HepG2 (cell line): ENCODE results near the gene SHISA6. TPM values are rescaled to one million over a fixed set of nuclear protein-coding genes. Genes with fewer than 3 reads are reported as not detected.

Experiments
- ATAC-seq: fragments of 200-7000 bp; cut with Tn5 transposase; 3 replicates; pipeline ENCODE4 v1.9.1; 2020; ENCODE audit warnings: mild to moderate bottlenecking, moderate library complexity
- BruUV-seq: library from RNA; stranded (reverse); fragments of 400-500 nt; replicated peaks from 2 replicates; lab custom pipeline; 2021; lab: Mats Ljungman, UMichigan
- CTCF ChIA-PET: fragments of 300-600 bp; formaldehyde crosslinking; extraction: SDS; loops from one replicate; lab custom pipeline; 2021; ENCODE audit warnings: low total read pairs, inconsistent platforms, low intra/inter-chr PET ratio; lab: Yijun Ruan, JAX
- POLR2A ChIA-PET: fragments of 350-600 bp; sonication (Branson Sonifier 250); formaldehyde crosslinking; loops from one replicate; lab custom pipeline; 2020; ENCODE audit warnings: antibody characterized with exemption, inconsistent platforms; lab: Yijun Ruan, JAX
- DNase-seq: peaks from one replicate; pipeline ENCODE4 v3.0.0-alpha.2; 2015; ENCODE audit warnings: low spot score
- FAIRE-seq: peaks from 3 replicates; lab custom pipeline; 2011; peaks lifted over from hg19 to GRCh38; lab: Jason Lieb, UNC
- H2AFZ ChIP-seq: one replicate; pipeline ENCODE4 v1.6.1; 2011; ENCODE audit warnings: low read length, inconsistent platforms
- H3K27ac ChIP-seq: fragments of 300-600 bp; 3 replicates; pipeline ENCODE4 v1.8.0; 2011; ENCODE audit warnings: mixed run types, mild to moderate bottlenecking, mixed read lengths, low read length, inconsistent platforms; ENCODE audit not compliant: insufficient read depth; ENCODE audit errors: extremely low read length
- H3K27me3 ChIP-seq, 2 experiments: fragments of 200-600 bp in 1 of 2; 2 replicates in 1 of 2; 3 replicates in 1 of 2; pipeline versions ENCODE4 v1.6.0 to v1.8.0; 2011; ENCODE audit warnings: low read length in 2 of 2, mild to moderate bottlenecking in 2 of 2, moderate library complexity in 2 of 2, inconsistent platforms in 1 of 2; ENCODE audit not compliant: insufficient read depth in 2 of 2, control insufficient read depth in 1 of 2
- H3K36me3 ChIP-seq, 2 experiments: fragments of 200-600 bp in 1 of 2; replicated peaks in 1 of 2; 2 replicates in 1 of 2; 3 replicates in 1 of 2; pipeline versions ENCODE4 v1.5.1 to v1.8.0; 2011; ENCODE audit warnings: low read length in 2 of 2, inconsistent platforms in 1 of 2; ENCODE audit not compliant: insufficient read depth in 2 of 2, control insufficient read depth in 1 of 2
- H3K4me1 ChIP-seq: 2 replicates; pipeline ENCODE4 v1.5.1; 2012; ENCODE audit warnings: low read length, inconsistent platforms; ENCODE audit not compliant: insufficient read depth
- H3K4me2 ChIP-seq: 2 replicates; pipeline ENCODE4 v1.6.0; 2011; ENCODE audit warnings: low read depth, low read length, inconsistent platforms
- H3K4me3 ChIP-seq, 3 experiments: fragments of 200-600 bp in 1 of 3; sonication (generic), shearing (Covaris generic) in 1 of 3; replicated peaks in 1 of 3; 2 replicates each; pipeline ENCODE4 v1.5.1; 2011 to 2016; ENCODE audit warnings: low read length in 3 of 3, inconsistent platforms in 2 of 3, low read depth in 2 of 3, mild to moderate bottlenecking in 2 of 3, control low read depth in 1 of 3, mixed read lengths in 1 of 3; ENCODE audit not compliant: insufficient read depth in 1 of 3
- H3K79me2 ChIP-seq: one replicate; pipeline ENCODE4 v1.6.1; 2011; ENCODE audit warnings: low read length, inconsistent platforms; ENCODE audit not compliant: insufficient read depth
- H3K9ac ChIP-seq: 2 replicates; pipeline ENCODE4 v1.6.0; 2011; ENCODE audit warnings: mild to moderate bottlenecking, low read depth, low read length, inconsistent platforms; ENCODE audit not compliant: insufficient read depth
- H3K9me3 ChIP-seq: 2 replicates; pipeline ENCODE4 v1.5.1; 2012; ENCODE audit warnings: mild to moderate bottlenecking, low read length
- H4K20me1 ChIP-seq: 2 replicates; pipeline ENCODE4 v1.6.0; 2011; ENCODE audit warnings: inconsistent platforms, mild to moderate bottlenecking, low read length, moderate library complexity; ENCODE audit not compliant: insufficient read depth
- BHLHE40 ChIP-seq: IDR thresholded peaks from 2 replicates; pipeline ENCODE4 v1.6.1; 2011; ENCODE audit warnings: low read length, improper control_type of control experiment
- CBX2 ChIP-seq, 2 experiments: fragments of 200-600 bp in 1 of 2; sonication (generic); formaldehyde crosslinking in 1 of 2; IDR thresholded peaks; 2 replicates each; pipeline versions ENCODE4 v1.7.0 to v1.8.1; 2018 to 2022; ENCODE audit warnings: low read depth in 2 of 2, low read length in 1 of 2, mild to moderate bottlenecking in 1 of 2, missing genetic modification reagents in 1 of 2
- EZH2 ChIP-seq: conservative IDR thresholded peaks from 2 replicates; pipeline ENCODE4 v1.6.1; 2012; ENCODE audit warnings: mild to moderate bottlenecking, low read depth, low read length, moderate library complexity
- LCORL ChIP-seq, 2 experiments: fragments of 450-650 bp in 1 of 2; sonication (generic) in 1 of 2; formaldehyde crosslinking in 1 of 2; IDR thresholded peaks; 2 replicates each; pipeline versions ENCODE4 v1.5.0 to v1.6.1; 2017 to 2020; ENCODE audit warnings: antibody characterized with exemption in 1 of 2, missing genetic modification reagents in 1 of 2
- ZNF7 ChIP-seq: IDR thresholded peaks from 2 replicates; pipeline ENCODE4 v1.6.1; 2016; ENCODE audit warnings: missing biosample characterization, missing genetic modification reagents
- WGBS: methylation state at CpG from one replicate; pipeline ENCODE4 v1.1.6; 2017; ENCODE audit warnings: low lambda C conversion rate; 5-methylcytosine and 5-hydroxymethylcytosine counted together
- in situ Hi-C: cut with HindIII; loops from 2 replicates; pipeline ENCODE4 v1.10.0; 2017; ENCODE audit warnings: low pct_unique_long_range_greater_than_20kb; ENCODE audit not compliant: extremely low pct_ligation_motif_present
- intact Hi-C: fragments of 100-400 bp; cut with micrococcal nuclease; formaldehyde crosslinking; loops from one replicate; pipeline ENCODE4 v1.10.0; 2022; ENCODE audit not compliant: unreplicated experiment
- polyA plus RNA-seq, 8 experiments: library from polyadenylated mRNA; depleted of rRNA in 3 of 8; stranded (reverse) in 7 of 8; unstranded in 1 of 8; fragments of >200 nt; fragmentation: Illumina TruSeq in 4 of 8; extraction: Trizol in 4 of 8; gene quantifications; 2 replicates each; pipeline versions ENCODE4 v1.2.1 to v1.2.3, GENCODE V29; 2011 to 2016; ENCODE audit warnings: low read depth in 4 of 8, missing spikeins in 1 of 8, mixed read lengths in 1 of 8; ENCODE audit not compliant: insufficient read depth in 1 of 8
- total RNA-seq, 5 experiments: library from RNA; depleted of rRNA; stranded (reverse); fragments of >200 nt; fragmentation: Illumina TruSeq; extraction: Trizol; gene quantifications; 2 replicates each; pipeline ENCODE4 v1.2.3, GENCODE V29; 2016; ENCODE audit warnings: low read depth in 1 of 5
- TF ChIP-seq, protein P1 (sequence below): sonication (generic); formaldehyde crosslinking; IDR thresholded peaks from 2 replicates; pipeline ENCODE4 v1.4.0; 2020; ENCODE audit warnings: mild to moderate bottlenecking, missing genetic modification reagents
- TF ChIP-seq, protein P2 (sequence below): sonication (generic); formaldehyde crosslinking; IDR thresholded peaks from 2 replicates; pipeline ENCODE4 v1.5.1; 2020; ENCODE audit warnings: mild to moderate bottlenecking, missing genetic modification reagents, borderline replicate concordance
- TF ChIP-seq, protein P3 (sequence below): sonication (generic); formaldehyde crosslinking; IDR thresholded peaks from 2 replicates; pipeline ENCODE4 v1.5.0; 2020; ENCODE audit warnings: missing genetic modification reagents, mild to moderate bottlenecking, borderline replicate concordance
- TF ChIP-seq, protein P4 (sequence below), 2 experiments: sonication (generic) in 1 of 2; formaldehyde crosslinking in 1 of 2; IDR thresholded peaks; 2 replicates each; pipeline versions ENCODE4 v1.4.0 to v1.6.1; 2018 to 2020; ENCODE audit warnings: missing genetic modification reagents in 2 of 2, borderline replicate concordance in 1 of 2, low read depth in 1 of 2, mild to moderate bottlenecking in 1 of 2, missing biosample characterization in 1 of 2

Gene SHISA6
- total and polyA plus RNA-seq, 2 of the 13 experiments (the other 11 are each of a cell fraction or from before 2014, with no cell fraction given) = not detected

DNA sequence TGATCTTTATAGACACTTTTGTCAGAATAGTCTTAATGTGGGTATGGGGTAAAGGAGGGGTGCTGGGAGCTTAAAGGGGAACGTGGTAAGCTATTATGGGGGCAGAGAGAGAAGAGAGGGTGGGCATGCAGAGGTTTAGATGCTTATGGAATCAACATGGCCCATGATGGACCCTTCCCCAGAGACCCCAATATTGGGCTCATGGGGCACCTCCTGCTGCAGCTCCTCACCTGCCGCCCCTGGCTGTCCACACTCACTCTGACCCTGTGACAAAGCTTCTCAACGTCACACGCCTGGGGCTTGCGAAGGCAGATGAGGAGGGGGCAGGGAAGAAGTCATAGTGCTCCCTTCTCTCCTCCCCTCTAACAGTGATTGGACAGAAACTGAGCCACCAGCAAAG, 95.3 kb downstream of the SHISA6 start:
- no peaks in the 10 kb centered on the region for H3K4me1 ChIP-seq
- intact Hi-C loops = no loop called here
- ChIA-PET POLR2A (no interaction called here), CTCF (no interaction called here)
- no peak overlapping the region for H2AFZ ChIP-seq
- FAIRE-seq = no peak
- BruUV-seq = no TSS peak
- no peak overlapping the region for H3K9ac ChIP-seq
- no peak overlapping the region for H3K4me3 ChIP-seq
- H3K36me3 ChIP-seq = no peaks in the 10 kb centered on the region
- no peak overlapping the region for H3K27ac ChIP-seq
- no peaks in the 10 kb centered on the region for H4K20me1 ChIP-seq
- in situ Hi-C loops = no loop called here
- no peak for ATAC-seq
- H3K4me2 ChIP-seq = no peak overlapping the region
- no peak for DNase-seq
- WGBS = 0% methylated on average over 3 of the region's 5 CpGs
- no peaks in the 10 kb centered on the region for H3K9me3 ChIP-seq
- H3K27me3 ChIP-seq = peaks cover 0 to 3% of the 10 kb centered on the region in 2 experiments; a peak in 2 of 5 replicates
- TF ChIP-seq, protein P1, sequence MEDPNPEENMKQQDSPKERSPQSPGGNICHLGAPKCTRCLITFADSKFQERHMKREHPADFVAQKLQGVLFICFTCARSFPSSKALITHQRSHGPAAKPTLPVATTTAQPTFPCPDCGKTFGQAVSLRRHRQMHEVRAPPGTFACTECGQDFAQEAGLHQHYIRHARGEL = no peak
- TF ChIP-seq, protein P2, sequence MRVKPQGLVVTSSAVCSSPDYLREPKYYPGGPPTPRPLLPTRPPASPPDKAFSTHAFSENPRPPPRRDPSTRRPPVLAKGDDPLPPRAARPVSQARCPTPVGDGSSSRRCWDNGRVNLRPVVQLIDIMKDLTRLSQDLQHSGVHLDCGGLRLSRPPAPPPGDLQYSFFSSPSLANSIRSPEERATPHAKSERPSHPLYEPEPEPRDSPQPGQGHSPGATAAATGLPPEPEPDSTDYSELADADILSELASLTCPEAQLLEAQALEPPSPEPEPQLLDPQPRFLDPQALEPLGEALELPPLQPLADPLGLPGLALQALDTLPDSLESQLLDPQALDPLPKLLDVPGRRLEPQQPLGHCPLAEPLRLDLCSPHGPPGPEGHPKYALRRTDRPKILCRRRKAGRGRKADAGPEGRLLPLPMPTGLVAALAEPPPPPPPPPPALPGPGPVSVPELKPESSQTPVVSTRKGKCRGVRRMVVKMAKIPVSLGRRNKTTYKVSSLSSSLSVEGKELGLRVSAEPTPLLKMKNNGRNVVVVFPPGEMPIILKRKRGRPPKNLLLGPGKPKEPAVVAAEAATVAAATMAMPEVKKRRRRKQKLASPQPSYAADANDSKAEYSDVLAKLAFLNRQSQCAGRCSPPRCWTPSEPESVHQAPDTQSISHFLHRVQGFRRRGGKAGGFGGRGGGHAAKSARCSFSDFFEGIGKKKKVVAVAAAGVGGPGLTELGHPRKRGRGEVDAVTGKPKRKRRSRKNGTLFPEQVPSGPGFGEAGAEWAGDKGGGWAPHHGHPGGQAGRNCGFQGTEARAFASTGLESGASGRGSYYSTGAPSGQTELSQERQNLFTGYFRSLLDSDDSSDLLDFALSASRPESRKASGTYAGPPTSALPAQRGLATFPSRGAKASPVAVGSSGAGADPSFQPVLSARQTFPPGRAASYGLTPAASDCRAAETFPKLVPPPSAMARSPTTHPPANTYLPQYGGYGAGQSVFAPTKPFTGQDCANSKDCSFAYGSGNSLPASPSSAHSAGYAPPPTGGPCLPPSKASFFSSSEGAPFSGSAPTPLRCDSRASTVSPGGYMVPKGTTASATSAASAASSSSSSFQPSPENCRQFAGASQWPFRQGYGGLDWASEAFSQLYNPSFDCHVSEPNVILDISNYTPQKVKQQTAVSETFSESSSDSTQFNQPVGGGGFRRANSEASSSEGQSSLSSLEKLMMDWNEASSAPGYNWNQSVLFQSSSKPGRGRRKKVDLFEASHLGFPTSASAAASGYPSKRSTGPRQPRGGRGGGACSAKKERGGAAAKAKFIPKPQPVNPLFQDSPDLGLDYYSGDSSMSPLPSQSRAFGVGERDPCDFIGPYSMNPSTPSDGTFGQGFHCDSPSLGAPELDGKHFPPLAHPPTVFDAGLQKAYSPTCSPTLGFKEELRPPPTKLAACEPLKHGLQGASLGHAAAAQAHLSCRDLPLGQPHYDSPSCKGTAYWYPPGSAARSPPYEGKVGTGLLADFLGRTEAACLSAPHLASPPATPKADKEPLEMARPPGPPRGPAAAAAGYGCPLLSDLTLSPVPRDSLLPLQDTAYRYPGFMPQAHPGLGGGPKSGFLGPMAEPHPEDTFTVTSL = no peak
- TF ChIP-seq, protein P3, sequence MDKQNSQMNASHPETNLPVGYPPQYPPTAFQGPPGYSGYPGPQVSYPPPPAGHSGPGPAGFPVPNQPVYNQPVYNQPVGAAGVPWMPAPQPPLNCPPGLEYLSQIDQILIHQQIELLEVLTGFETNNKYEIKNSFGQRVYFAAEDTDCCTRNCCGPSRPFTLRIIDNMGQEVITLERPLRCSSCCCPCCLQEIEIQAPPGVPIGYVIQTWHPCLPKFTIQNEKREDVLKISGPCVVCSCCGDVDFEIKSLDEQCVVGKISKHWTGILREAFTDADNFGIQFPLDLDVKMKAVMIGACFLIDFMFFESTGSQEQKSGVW = no peak
- TF ChIP-seq EZH2 (no peak), CBX2 (IDR thresholded peaks at IDR 0.05; ENCODE audit: low read depth, low read length) (no peak), CBX2 (CRISPR knock-in tag; IDR thresholded peaks at IDR 0.05; ENCODE audit: low read depth) (no peak), LCORL (IDR thresholded peaks at IDR 0.05) (no peak), LCORL (CRISPR knock-in tag; IDR thresholded peaks at IDR 0.05) (no peak), ZNF7 (no peak), BHLHE40 (no peak)
- TF ChIP-seq, protein P4, sequence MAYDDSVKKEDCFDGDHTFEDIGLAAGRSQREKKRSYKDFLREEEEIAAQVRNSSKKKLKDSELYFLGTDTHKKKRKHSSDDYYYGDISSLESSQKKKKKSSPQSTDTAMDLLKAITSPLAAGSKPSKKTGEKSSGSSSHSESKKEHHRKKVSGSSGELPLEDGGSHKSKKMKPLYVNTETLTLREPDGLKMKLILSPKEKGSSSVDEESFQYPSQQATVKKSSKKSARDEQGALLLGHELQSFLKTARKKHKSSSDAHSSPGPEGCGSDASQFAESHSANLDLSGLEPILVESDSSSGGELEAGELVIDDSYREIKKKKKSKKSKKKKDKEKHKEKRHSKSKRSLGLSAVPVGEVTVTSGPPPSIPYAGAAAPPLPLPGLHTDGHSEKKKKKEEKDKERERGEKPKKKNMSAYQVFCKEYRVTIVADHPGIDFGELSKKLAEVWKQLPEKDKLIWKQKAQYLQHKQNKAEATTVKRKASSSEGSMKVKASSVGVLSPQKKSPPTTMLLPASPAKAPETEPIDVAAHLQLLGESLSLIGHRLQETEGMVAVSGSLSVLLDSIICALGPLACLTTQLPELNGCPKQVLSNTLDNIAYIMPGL (CRISPR knock-in tag; IDR thresholded peaks at IDR 0.05; ENCODE audit: borderline replicate concordance in 1 of 2, low read depth in 1 of 2) = no peak
- H3K79me2 ChIP-seq = no peaks in the 10 kb centered on the region
